SK-N-SH (cell line): ENCODE data around the gene AIRE.

ENCODE experiments used
- CHD2 ChIP-seq: fragments of 150-350 bp; IDR thresholded peaks from 2 replicates; pipeline ENCODE4 v1.6.1; 2018; ENCODE audit warnings: low read length; ENCODE audit not compliant: partially characterized antibody
- EZH2phosphoT487 ChIP-seq: fragments of 200-600 bp; sonication (generic); IDR thresholded peaks from 2 replicates; pipeline ENCODE4 v1.6.1; 2017; ENCODE audit warnings: low read depth, mixed run types, mild to moderate bottlenecking, antibody characterized with exemption, moderate library complexity, borderline replicate concordance
- FOXM1 ChIP-seq: IDR thresholded peaks from 2 replicates; pipeline ENCODE4 v1.4.0; 2012; ENCODE audit warnings: low read depth, mild to moderate bottlenecking
- MXI1 ChIP-seq: IDR thresholded peaks from 2 replicates; pipeline ENCODE4 v1.6.1; 2012; ENCODE audit warnings: mild to moderate bottlenecking, low read depth, low read length, improper control_type of control experiment
- NRF1 ChIP-seq: IDR thresholded peaks from 2 replicates; pipeline ENCODE4 v1.6.1; 2012; ENCODE audit warnings: low read depth, mild to moderate bottlenecking, low read length
- POLR2AphosphoS5 ChIP-seq: IDR thresholded peaks from 2 replicates; pipeline ENCODE4 v1.6.1; 2012; ENCODE audit warnings: low read depth, low read length
- SMC3 ChIP-seq: IDR thresholded peaks from 2 replicates; pipeline ENCODE4 v1.6.1; 2012; ENCODE audit warnings: low read depth, low read length, improper control_type of control experiment
- TF ChIP-seq, protein P1 (sequence below): fragments of 200-600 bp; sonication (generic); IDR thresholded peaks from 2 replicates; pipeline ENCODE4 v1.6.1; 2017; ENCODE audit warnings: antibody characterized with exemption, mild to moderate bottlenecking, moderate library complexity
- TF ChIP-seq, protein P2 (sequence below): IDR thresholded peaks from 2 replicates; pipeline ENCODE4 v1.4.0; 2012; ENCODE audit warnings: low read depth, borderline replicate concordance
- TF ChIP-seq, protein P3 (sequence below): IDR thresholded peaks from 2 replicates; pipeline ENCODE4 v1.6.1; 2012; ENCODE audit warnings: mild to moderate bottlenecking, low read depth, low read length, moderate library complexity
- TF ChIP-seq, protein P4 (sequence below): fragments of 150-350 bp; IDR thresholded peaks from 2 replicates; pipeline ENCODE4 v1.6.1; 2017; ENCODE audit warnings: antibody characterized with exemption, low read length, low read depth, borderline replicate concordance

DNA sequence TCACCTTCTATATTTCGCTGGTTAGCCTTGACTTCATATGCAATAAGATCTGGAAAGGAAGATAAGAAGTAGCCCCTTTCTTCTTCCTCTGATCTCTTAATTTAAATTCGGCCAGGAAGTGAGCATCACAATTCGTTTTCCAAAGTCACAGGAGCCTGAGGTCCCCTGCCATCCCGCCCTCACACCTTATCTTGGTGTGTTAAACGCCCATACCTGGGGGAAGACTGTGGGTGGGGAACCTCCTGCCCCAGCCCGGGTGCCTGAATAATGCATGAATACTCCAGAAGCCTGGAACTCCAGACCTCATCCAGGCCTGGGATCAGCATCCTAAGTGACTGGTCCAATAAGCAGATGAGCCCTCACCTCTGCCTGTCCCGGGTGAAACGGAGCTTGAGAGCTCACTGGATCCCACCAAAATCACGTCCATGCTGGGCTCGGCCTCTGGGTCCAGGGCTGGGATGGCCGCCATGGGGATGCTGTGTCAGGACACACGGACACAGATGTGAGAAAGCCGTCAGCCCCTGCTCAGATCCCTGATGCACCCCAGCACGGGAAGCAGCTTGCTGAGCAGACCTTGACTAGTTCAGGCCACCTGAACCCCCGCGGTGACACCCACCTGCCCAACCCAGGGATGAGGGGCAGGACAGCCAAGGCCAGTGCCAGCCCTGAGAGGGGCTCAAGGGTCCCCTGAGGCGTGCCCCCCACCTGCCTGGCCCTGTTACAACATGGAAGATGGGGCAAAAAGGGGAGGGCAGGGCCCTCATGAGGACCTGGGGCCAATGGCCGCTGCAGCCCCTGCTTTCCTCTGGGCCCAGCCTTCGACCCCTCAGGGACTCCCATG is 24.7 kb upstream of the AIRE start:
- TF ChIP-seq, protein P1, sequence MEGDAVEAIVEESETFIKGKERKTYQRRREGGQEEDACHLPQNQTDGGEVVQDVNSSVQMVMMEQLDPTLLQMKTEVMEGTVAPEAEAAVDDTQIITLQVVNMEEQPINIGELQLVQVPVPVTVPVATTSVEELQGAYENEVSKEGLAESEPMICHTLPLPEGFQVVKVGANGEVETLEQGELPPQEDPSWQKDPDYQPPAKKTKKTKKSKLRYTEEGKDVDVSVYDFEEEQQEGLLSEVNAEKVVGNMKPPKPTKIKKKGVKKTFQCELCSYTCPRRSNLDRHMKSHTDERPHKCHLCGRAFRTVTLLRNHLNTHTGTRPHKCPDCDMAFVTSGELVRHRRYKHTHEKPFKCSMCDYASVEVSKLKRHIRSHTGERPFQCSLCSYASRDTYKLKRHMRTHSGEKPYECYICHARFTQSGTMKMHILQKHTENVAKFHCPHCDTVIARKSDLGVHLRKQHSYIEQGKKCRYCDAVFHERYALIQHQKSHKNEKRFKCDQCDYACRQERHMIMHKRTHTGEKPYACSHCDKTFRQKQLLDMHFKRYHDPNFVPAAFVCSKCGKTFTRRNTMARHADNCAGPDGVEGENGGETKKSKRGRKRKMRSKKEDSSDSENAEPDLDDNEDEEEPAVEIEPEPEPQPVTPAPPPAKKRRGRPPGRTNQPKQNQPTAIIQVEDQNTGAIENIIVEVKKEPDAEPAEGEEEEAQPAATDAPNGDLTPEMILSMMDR = no peak
- TF ChIP-seq, protein P2, sequence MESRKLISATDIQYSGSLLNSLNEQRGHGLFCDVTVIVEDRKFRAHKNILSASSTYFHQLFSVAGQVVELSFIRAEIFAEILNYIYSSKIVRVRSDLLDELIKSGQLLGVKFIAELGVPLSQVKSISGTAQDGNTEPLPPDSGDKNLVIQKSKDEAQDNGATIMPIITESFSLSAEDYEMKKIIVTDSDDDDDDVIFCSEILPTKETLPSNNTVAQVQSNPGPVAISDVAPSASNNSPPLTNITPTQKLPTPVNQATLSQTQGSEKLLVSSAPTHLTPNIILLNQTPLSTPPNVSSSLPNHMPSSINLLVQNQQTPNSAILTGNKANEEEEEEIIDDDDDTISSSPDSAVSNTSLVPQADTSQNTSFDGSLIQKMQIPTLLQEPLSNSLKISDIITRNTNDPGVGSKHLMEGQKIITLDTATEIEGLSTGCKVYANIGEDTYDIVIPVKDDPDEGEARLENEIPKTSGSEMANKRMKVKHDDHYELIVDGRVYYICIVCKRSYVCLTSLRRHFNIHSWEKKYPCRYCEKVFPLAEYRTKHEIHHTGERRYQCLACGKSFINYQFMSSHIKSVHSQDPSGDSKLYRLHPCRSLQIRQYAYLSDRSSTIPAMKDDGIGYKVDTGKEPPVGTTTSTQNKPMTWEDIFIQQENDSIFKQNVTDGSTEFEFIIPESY = no peak
- TF ChIP-seq, protein P3, sequence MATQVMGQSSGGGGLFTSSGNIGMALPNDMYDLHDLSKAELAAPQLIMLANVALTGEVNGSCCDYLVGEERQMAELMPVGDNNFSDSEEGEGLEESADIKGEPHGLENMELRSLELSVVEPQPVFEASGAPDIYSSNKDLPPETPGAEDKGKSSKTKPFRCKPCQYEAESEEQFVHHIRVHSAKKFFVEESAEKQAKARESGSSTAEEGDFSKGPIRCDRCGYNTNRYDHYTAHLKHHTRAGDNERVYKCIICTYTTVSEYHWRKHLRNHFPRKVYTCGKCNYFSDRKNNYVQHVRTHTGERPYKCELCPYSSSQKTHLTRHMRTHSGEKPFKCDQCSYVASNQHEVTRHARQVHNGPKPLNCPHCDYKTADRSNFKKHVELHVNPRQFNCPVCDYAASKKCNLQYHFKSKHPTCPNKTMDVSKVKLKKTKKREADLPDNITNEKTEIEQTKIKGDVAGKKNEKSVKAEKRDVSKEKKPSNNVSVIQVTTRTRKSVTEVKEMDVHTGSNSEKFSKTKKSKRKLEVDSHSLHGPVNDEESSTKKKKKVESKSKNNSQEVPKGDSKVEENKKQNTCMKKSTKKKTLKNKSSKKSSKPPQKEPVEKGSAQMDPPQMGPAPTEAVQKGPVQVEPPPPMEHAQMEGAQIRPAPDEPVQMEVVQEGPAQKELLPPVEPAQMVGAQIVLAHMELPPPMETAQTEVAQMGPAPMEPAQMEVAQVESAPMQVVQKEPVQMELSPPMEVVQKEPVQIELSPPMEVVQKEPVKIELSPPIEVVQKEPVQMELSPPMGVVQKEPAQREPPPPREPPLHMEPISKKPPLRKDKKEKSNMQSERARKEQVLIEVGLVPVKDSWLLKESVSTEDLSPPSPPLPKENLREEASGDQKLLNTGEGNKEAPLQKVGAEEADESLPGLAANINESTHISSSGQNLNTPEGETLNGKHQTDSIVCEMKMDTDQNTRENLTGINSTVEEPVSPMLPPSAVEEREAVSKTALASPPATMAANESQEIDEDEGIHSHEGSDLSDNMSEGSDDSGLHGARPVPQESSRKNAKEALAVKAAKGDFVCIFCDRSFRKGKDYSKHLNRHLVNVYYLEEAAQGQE = no peak
- TF ChIP-seq CHD2 (no peak), MXI1 (no peak), FOXM1 (no peak), EZH2phosphoT487 (no peak), SMC3 (no peak), POLR2AphosphoS5 (no peak), NRF1 (no peak)
- TF ChIP-seq, protein P4, sequence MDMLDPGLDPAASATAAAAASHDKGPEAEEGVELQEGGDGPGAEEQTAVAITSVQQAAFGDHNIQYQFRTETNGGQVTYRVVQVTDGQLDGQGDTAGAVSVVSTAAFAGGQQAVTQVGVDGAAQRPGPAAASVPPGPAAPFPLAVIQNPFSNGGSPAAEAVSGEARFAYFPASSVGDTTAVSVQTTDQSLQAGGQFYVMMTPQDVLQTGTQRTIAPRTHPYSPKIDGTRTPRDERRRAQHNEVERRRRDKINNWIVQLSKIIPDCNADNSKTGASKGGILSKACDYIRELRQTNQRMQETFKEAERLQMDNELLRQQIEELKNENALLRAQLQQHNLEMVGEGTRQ = no peak
